Activated T-helper 9 cell treated with anti-CD3 and anti-CD28 coated beads, Interleukin-2, amount 50 U/mL, for 16 hours (primary cell): ENCODE data around the gene STAMBP.
"Not testable (repeated sequence)": the region's sequence is repeated elsewhere in the genome, so short reads cannot be mapped to it uniquely, and the experiment has no call there.

Source experiments
- DNase-seq: peaks from one replicate; pipeline ENCODE4 v3.0.0-alpha.2; 2020; ENCODE audit warnings: low read depth

STAMBP gene

DNA sequence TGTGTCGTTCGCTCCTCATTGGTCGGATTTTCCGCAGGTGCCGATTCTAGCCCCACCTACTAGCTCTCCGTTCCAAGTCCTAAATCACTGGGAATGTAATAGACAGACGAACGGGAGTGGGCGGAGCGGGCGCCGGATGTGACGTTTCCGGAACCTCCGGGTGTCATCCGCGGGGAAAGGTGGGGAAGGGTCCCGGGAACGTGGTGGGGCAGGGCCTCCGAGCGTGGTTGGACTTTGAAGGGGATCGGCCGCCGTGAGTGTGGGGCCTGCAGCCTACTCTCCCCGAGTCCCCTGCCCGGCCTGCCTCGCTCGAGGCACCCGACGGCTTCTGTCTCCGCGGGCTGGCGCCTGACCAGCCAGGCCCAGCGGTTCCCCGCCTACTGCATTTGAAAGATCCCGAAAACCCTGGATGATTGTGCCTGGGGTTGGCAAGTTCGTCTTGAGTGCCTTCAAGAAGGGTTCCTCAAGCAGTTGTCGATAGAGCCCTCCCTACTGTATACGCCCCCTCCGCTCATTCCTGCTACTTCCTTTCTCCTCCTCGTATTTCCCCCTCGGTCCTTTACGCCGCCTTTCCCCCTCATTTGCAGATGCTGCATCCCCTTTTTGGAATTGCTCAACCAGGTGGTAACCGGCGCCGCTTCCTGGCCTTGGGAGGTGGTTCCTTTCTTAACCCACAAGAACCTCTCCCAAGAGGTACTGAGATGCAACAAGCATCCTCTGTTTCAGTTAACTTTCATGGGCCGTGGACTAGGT is at the start of gene STAMBP:
Gene STAMBP (plus strand): TSS at position 144 of the 753 bp plus-strand sequence. CDS start 1,896 bp downstream, outside the sequence.
- peak; percentile 80 for DNase-seq

DNA sequence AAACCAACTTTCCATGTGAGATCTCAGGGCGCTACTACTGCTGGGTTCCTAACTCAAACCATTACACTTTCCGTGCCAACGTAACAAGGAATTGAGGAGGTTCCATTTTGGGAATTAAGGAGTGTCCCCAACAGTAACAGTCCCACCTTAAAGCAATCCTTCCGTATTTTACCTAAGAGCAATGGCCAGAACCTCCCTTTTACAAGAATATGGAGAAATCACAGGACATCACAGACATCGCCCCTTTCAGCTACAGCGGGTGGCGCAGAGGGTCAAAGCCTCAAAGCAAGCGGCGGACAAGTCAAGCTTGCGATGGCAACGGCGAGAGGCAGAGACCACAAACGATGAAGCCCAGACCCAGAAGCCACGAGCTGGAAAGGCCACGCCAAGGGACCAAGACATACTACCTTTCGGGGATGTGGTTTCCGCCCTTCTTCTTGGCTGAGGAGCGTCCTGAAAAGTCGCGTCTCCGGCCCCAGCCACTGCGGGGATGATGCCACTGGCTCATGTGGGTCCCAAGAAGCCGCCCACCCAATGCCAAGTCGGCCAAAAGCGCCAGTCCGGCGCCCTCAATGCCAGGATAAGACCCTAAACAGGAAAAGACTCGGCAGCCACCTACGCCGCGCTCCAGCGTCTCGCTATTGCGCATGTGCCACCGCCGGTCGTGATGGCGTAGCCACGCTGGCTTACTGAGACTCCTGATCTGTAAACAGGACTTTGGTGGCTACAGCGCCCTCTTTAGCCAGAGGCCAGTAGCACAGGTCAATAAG is 49.1 kb upstream of the STAMBP start, which contains the start of gene DUSP11:
Gene DUSP11 (minus strand): TSS at position 637 of the 770 bp plus-strand sequence. CDS start 129 bp downstream, at position 508.
- peak; percentile 94 for DNase-seq

DNA sequence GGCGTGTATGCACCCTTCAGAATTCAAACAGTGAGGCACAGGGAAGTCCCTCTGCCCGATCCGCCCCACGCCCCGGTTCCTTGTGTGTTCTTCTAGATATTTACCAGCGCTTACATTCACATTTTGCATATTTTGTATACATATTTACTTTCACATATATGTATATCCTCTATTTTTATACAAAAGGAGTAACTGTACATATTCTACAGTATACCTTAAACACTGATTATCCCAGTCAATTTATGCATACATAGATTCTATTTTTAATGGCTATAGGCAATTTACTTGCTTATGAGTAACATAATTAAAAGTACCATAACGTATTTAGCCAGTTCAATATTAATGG is 48.6 kb upstream of the STAMBP start:
- no peak for DNase-seq

DNA sequence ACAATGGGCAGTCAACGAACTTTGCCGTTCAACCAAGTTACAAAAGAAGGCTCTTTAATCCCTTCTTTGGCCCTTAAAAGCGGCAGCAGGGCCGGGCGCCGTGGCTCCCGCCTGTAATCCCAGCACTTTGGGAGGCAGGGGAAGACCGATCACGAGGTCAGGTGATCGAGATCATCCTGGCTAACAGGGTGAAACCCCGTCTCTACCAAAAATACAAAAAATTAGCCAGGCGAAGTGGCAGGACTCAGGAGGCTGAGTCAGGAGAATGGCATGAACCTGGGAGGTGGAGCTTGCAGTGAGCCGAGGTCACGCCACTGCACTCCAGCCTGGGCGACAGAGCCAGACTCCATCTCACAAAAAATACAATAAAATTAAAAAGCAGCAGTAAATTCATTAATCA is 45.4 kb upstream of the STAMBP start:
- not testable (repeated sequence) for DNase-seq

DNA sequence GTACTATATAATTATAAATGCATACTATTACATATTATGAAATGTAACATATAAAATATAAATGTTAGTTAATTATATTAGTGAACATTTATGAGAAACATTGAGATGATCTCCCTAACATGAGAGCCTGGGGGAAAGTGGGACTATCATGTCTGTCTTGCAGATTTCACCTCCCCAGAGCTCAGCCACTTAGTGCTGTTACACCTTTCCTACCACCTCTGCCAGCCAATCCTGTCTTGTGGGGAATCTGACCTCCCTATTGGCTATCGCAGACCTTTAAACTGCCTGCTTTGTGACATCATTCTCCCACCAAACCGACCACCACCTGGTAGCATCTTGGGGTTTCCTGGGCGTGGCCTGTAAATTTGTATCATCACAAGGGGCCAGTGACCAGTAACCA is 44.9 kb upstream of the STAMBP start, which contains the start of gene C2orf78:
Gene C2orf78 (plus strand): TSS at position 301 of the 400 bp plus-strand sequence. CDS start 127 bp downstream, outside the sequence.
- DNase-seq = not testable (repeated sequence)

DNA sequence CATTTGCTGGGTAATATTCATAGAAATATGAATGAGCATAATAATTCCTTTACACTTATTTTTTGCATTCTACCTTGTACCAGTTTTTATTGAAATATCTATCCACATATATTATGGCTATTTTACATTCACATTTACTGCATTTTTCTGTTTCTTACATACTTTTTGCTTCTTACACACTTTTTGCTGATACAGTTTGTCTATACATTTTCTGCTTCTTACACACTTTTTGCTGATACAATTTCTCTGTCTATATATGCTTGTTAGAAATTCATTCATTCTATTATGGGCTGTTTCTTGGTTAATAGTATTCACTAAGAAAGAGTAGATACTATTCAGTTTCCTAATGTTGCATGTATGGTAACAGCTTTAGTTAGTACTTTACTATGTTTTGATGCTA is 16.9 kb upstream of the STAMBP start:
- no peak for DNase-seq

DNA sequence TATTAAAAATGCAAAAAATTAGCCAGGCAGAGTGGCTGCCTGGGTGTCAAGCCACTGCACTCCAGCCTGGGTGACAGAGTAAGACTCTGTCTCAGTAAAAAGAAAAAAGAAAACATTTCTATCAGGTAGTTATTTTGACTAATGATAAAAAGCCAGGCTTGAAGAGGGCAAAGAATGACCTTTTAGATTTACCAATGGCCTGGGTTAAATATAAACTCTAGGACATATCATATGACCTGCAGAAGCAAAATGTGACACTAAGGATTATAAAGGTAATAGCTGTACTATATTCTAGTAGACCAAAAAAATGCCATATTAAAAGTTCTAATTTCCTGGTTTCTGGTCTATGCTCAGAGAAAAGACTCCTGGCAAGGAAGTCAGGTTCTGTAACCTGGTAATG is 16.1 kb upstream of the STAMBP start:
- no peak for DNase-seq

DNA sequence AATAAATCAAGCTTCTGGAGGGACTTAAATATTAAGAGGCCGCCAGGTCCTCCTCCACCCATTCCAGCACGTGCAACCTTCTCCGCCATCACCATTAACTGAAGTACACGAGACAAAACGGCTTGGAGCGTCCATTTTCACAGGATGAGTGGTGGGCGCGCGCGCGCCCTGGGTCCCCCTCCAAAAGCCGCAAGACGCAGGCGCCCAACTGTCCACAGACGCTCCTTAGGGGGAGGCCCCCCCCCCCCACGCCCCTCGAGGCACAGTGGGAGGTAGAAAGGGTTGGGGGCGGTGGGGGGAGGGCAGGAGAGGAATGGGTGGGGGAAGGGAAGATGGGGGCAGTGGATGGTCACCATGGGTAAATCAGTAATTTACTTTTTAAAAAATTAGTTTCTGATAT is 10.5 kb upstream of the STAMBP start:
- DNase-seq = no peak

DNA sequence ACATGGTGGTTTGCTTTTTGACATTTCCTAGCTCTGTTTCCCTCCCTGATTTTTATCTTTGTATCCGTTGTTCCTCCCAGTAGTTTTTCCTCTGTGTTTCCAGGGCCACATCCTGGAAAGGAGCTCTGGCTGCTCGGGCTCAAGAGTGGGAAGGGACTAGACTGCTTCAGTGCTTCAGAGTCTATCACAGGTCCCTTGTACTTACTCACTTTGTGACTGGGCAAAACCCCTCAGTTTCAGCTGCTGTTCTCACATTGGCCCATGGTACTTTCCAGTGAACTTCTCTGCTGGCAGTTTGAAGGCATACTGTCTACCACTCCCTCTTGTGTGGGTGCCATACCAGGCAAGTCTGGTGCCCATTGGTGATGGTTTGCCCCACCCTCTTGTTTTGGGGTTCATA is 7.5 kb upstream of the STAMBP start:
- no peak for DNase-seq

DNA sequence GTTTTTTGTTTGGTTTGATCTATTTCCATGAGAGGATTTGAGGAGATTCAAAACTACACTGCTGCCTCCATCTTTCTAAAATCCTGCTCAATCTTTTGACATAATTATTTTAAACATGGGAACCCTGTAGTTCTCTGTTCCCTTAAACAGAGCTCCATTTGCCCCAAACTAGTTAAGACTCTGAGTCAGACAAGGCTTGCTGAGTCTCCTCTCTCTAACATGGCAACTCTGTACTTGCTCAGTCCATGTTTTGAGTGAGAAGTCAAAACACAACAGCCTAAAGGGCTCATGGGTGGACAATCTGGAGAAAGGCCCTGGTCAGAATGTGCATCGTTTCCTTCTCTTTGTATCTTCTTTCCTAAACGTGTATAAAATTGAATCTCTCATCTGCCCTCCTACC is 7.1 kb upstream of the STAMBP start:
- no peak for DNase-seq

DNA sequence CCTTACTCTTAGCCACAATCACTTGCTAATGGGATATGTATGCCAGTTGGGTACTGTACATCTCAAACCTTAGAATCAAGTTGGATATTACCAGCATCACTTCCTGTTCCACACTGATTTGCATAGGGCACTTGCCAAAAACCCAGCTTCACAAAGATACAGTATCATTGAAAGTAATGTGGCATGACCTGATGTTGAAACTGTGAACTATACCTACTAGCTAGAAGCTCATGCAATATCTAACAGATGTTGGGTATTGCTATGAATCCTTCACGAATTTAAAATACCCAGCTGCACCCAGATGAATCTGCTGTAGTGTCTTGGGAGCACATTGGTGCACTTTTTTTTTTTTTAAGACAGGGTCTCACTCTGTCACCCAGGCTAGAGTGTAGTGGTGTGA is 6.5 kb upstream of the STAMBP start:
- no peak for DNase-seq

DNA sequence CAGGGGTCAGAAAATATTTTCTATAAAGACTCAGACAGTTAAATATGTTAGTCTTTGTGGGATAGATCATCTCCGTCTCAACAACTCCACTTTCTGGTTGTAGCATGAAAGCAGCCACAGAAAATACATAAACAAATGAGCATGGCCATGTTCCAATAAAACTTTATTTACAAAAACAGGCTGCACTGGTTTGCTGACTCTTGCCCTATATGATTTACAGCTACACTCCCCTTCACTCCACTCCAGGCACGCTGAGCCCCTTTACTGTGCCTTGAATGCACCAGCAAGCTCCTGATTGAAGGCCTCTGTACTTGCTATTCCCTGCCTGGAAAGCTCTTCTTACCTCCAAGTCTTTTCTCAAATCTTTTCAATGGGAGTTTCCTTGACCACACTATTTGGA is 5.8 kb upstream of the STAMBP start:
- no peak for DNase-seq

DNA sequence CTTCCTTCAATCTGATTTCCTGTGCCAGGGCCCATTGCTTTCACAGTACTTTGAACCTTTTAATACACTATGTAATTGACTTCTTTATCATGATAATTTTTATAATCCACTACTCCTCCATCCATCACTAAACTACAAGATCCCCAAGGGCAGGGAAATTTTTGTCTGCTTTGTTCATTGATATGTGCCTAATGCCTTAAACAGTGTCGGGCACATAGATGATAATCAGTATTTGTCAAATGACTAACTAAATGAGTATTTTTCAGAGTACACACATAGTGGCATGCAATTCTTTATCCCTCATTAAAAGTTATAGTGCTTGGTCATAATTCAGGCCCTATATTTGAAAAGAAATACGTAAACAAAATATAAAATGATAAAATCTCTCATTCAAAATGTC is 5.3 kb upstream of the STAMBP start:
- no peak for DNase-seq

DNA sequence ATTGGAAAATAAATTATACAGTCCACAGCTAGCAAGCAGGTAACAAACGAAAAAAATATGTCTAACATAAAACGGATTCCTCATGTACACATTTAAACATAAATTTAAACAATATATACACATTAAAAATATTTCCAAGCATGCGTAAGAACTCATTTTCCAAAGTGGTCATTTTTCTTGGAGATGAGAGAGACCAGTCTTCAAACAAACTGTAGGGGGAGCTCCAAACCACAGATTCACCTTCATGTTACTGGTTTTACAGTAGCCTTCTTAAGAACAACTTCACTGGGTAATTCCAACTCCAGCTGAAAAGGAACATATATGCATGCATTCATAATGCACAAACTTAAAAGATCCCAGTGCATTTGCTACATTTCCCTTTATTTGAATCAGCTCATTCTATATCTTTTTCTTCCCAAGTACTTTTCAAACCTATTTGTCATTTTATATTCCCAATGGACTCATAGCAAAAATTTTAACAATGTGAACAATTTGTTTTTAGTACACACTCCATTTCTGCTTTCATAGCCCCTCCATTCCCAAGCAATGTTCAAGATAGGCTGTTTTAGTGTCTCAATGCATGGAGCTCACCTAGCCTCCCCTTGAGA is 4.7 kb upstream of the STAMBP start:
- DNase-seq = no peak

DNA sequence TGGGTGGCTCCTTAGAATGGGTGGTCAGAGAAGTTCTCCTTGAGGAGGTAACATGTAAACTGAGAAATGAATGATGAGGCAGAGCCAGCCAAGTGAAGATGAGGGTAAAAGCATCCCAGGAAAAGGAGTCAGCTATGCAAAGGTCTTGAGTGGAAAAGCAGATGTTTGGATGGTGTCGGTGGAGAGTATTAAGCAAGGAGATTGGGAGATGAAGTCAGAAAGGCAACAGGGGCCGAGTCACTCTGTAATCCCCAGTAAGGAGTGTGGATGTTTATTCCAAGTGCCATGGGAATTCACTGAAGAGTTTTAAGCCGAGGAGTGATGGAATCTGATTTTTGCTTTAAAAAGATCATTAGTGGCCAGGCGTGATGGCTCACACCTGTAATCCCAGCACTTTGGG is 3.4 kb upstream of the STAMBP start:
- DNase-seq = no peak

DNA sequence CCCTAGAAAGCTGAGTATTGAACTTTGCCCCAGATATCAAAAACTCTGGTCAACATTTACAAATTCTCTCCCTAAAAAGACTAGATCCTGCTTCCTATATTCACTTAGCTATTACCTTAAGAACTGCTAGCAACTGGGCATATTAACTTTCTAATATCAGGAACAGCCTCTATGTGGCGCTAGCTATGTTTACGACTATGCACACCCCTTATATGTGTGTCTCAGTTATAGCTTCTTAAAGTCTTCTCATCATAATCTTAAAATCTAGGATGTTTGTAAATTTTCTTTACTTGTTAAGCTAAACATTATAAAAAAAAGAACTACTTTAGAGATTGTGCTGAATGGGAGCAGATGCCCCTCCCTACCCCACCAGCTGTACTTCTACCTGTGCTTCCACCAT is 1.7 kb upstream of the STAMBP start:
- DNase-seq = no peak

DNA sequence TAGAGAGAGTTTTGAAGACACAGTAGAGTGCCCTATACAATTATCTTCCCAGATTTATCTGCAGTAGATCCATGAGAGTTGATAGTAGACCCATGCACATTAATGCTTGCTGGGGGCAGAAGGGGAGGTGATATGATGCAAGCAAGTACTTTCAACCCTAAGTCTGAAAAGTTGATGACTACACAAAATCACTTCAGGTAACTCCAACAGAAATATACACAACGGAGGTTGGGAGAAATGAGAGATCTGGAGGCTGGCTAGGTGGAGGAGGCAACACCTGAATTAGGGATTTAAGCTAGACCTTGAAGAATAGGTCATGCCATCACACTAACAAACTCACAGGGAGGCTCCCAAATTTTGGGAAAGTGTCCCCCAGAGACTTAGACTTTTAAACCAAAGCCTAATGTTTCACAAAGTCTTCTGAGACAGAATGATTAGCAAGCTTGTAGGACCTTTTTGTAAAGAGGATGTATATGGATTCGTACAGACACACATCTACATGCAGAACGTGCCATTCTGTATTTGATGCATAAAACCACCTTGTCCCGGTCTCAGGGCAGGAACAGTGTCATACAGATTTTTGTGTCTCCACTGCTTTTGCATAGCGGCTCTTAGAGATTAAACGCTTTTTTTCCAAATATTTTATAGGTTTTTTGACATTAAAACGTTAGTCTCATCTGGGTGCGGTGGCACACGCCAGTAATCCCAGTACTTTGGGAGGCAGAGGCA is 937 bp upstream of the STAMBP start:
- no peak for DNase-seq

DNA sequence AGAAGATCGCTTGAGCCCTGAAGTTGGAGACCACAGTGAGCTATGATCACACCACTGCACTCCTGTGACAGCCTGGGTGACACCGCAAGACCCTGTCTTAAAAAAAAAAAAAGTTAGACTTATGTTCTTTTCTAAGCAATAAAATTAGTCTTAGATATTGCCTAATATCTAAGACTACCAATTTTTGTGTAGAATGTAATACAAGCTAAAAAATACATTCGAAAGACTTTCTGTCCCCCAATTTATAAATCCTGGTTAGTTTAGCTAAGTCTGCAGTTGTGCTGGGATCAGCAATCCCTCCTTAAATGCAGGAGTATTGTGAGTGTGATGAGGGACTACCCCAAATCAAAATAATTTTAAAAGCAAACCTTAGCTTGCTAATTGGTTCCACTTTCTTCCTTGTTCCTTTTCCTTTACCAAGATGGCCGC is 358 bp upstream of the STAMBP start:
- no peak for DNase-seq

DNA sequence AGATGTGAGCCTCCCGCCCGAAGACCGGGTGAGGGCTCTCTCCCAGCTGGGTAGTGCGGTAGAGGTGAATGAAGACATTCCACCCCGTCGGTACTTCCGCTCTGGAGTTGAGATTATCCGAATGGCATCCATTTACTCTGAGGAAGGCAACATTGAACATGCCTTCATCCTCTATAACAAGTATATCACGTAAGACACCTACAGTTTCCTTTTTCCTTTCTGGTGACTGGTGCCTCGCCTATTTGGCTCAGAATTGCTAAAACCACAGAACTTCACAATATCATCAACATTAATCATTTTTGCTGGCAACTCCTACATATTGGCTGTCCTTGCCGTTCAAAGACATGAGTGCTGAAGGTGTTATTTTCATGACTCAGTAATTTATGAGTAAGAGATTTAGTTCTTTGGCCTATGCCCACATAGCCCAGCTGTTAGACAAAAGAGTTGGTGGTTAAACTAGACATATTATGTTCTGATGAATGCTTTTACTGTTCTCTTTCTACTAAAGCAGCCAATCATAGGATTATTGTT is 2.2 kb downstream of the STAMBP start:
- no peak for DNase-seq

DNA sequence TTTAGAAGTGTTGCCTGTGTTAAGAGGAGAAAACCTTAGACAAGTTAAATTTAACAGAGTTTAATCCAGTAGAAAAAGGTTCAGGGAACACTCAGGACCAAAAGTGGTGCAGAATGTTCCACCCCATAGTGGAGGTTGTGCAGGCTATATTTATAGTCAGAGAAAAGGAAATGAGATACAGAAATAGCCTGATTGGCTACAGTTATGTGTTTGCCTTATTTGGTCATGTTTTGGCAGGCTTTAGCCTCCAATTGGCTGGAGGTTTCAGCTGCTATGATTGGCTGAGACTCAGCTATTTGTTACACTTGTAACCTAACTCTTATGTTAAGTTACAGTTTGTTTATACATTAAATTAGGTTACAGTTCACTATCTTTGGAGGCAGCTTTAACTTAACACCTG is 4.2 kb downstream of the STAMBP start:
- DNase-seq = no peak

DNA sequence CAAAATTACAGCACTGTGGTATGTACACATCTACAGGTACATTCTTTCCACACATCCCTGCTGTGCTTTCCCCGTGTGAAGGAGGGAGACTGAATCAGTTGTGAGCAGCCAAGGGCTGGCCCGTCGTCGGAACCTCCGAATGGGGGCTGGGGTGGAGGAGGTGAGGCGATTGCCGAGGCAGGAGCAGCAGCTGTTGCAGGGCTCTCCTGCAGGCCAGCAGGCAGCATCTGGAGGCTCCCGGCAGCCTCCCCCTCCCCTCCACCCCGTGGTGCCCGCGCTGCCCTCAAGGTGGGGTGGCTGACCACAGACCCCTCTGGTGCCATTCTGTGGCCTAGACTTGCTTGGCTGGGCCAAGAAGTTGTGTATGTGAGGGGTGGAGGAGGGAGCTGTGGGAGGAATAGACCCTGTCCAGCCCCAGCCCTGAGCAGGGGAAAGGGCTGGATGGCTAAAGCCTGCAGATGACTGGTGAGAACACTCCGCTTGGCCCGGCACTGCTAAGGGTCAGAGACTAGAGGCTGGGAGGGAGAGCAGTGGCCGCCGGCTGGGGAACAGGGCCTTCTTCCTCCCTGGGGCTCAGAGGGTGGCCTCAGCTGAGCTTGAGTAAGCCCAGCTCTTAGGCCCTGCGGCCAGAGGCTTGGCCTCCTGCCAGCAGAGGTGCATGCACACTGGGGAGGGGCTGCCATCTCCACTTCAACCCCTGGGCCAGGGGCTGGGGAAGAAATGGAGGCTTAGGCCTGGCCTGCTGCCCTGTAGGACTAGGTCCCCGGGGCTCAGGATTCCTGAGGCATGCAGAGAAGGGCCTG is 7.6 kb downstream of the STAMBP start:
- DNase-seq = no peak
